GM21447 (cell line): ENCODE measurements around the gene MARS1.
"Not testable (repeated sequence)": the region's sequence is repeated elsewhere in the genome, so short reads cannot be mapped to it uniquely, and the experiment has no call there.

Experiments used
- ATAC-seq: cut with Tn5 transposase; IDR thresholded peaks from one replicate; pipeline ENCODE4 v1.9.1; 2021; ENCODE audit not compliant: unreplicated experiment

The MARS1 gene

DNA sequence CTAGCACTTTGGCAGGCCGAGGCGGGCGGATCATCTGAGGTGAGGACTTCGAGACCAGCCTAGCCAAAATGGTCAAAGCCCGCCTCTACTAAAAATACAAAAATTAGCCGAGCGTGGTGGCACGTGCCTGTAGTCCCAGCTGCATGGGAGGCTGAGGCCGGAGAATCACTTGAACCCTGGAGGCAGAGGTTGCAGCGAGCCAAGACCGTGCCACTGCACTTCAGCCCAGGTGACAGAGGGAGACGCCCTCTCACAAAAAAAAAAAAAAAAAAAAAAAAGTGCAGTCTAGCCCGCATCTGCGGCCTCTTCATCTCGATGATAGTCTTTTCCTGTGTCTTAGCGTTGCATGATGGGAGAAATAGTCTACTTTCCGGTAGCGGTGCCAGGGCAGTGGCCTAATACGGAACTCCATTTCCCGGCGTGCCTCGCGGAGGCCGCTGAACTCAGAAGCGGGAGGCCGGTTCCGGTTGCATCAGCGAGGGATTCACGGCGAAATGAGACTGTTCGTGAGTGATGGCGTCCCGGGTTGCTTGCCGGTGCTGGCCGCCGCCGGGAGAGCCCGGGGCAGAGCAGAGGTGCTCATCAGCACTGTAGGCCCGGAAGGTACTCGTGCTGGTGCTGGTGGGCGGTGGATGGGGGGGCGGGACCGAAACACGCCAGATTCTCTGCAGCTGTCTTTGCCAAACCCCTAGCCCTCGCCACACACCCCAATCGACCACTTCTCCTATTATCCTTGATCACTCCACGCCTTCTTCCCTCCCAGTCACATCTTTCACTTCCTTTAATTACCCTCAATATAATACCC, at the start of gene MARS1:
Gene MARS1 (plus strand): TSS at position 472 of the 805 bp plus-strand sequence. CDS start 23 bp downstream, at position 495.
- ATAC-seq: peak; percentile 97

DNA sequence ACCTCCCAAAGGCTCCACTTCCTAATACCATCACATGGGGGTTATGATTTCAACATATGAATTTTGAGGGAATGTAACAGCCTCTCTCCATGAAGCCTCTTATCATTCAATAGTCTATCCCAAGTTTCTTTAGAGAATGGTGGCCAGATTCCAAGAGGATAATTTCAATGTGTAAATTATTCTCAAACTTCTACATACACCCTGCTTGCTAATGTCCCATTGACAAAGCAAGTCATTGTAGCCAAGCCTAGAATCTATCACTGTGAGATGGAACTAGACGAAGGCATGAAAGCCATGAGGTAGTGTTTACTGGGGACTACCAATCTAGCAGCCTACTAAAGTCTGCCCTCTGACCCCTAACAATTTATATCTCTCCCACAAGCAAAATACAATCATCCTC, 49.5 kb upstream of the MARS1 start:
- ATAC-seq: no peak

DNA sequence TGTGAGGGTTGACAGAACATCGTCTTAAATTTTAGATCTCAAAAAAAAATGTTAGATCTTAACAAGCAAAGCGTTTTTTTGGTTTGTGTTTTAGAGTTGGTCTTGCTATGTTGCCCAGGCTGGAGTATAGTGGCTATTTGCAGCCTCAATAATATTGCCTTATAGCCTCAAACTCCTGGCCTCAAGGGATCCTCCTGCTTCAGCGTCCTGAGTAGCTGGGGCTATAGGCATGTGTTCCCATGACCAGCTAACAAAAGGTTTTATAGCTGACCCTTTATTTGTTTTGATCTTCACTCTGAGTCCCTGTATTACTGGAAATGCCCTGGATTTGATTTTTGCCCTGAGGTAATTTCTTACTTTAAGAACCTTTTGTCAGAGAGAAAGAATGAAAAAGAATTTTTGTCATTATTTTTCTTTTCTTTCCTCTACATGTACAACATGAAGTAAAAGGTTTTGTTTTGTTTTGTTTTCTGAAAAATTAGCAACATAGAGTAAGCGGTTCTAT, 48.1 kb upstream of the MARS1 start:
- no peak for ATAC-seq

DNA sequence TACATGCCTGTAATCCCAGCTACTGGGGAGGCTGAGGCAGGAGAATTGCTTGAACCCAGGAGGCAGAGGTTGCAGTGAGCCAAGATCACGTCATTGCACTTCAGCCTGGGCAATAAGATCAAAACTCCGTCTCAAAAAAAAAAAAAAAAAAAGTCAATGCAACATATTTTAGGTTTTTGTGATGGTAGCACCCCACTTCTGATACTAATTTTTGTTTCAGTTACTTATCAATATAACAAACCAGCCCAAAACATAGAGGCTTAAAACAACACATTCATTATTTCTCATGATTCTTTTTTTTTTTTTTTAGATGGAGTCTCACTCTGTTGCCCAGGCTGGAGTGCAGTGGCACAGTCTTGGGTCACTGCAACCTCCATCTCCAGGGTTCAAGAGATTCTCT, 46.5 kb upstream of the MARS1 start:
- ATAC-seq: not testable (repeated sequence)

DNA sequence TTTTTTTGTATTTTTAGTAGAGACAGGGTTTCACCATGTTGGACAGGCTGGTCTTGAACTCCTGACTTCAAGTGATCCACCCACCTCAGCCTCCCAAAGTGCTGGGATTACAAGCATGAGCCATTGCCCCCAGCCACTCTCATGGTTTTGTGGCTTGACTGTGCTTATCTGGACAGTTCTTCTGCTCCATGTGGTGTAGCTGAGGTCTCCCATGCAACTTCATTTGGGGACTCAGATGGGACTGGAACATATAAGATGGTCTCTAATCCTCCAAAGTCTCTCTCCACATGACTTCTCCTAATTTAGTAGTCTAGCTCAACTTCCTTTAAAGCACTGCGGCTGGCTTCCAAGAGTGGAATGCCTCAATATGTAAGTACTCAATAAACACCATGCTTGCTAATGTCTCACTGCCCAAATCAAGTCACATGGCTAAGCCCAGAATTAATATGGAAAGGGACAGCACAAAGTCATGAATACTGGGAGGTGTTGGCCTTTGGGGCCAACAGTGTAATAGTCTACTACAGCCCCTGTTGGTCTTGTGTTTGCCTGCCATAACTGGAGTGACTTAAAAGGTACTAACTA, 45.9 kb upstream of the MARS1 start:
- no peak for ATAC-seq

- not testable (repeated sequence) for ATAC-seq
These were observed 43.5 kb upstream of the MARS1 start for GRCh38 chr12:57444337-57444736.

GRCh38 chr12:57444744-57445143, 43.1 kb upstream of the MARS1 start:
- no peak for ATAC-seq

GRCh38 chr12:57446292-57446960, 41.4 kb upstream of the MARS1 start:
- no peak for ATAC-seq

DNA sequence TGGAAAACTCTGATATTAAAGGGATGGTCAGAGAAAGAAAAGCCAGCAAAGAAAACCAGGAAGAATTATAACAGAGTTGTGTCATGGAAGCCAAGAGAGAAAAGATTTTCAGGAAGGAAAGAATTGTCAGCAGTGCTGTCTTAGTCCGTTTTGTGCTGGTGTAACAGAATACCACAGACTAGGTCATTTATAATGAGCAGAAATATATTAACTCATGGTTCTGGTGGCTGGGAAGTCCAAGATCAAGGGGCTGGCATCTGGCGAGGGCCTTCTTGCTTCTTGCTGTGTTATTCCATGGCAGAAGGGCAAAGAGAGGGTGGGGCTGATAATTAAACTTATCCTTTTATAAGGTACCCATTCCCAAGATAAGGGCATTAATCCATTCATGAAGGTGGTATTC, 39.2 kb upstream of the MARS1 start:
- no peak for ATAC-seq

DNA sequence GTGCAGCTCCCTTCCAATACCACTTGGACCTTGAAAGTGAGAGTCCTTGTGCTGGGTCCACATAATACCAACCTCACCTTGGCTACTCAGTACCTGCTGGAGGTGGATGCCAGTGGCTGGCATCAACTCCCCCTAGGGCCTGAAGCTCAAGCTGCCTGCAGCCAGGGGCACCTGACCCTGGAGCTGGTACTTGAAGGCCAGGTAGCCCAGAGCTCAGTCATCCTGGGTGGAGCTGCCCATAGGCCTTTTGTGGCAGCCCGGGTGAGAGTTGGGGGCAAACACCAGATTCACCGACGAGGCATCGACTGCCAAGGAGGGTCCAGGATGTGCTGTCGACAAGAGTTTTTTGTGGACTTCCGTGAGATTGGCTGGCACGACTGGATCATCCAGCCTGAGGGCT, 38.5 kb upstream of the MARS1 start:
- ATAC-seq: no peak

DNA sequence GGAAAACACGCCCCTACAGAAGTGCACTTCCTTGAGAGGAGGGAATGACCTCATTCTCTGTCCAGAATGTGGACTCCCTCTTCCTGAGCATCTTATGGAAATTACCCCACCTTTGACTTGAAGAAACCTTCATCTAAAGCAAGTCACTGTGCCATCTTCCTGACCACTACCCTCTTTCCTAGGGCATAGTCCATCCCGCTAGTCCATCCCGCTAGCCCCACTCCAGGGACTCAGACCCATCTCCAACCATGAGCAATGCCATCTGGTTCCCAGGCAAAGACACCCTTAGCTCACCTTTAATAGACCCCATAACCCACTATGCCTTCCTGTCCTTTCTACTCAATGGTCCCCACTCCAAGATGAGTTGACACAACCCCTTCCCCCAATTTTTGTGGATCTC, 37.8 kb upstream of the MARS1 start:
- no peak for ATAC-seq

DNA sequence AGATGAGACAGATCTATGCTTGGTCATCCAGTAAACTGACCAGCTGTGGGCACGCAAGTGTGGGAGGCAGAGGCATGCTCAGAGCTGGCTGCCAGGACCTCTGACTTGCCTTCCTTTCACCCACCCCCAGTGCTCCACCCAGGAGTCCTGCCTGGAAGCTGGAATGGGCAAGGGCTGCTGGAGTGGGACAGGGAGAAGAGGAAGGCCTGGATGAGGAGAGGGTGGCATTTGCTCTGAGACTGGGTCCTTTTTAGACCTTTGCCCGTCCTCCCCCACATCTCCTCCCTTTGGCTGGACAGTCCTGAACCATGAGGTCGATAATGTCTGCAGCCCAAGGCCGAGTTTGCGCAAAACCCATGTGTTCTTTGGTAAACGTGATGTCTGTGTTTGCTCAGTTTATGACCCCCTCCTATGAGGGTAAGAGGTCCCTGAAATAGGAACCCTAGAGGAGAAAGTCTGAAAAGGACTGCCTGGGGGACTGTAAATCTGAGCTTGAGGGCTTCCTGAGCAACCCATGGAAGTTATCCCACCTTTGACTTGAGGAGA, 36.6 kb upstream of the MARS1 start:
- ATAC-seq: no peak

DNA sequence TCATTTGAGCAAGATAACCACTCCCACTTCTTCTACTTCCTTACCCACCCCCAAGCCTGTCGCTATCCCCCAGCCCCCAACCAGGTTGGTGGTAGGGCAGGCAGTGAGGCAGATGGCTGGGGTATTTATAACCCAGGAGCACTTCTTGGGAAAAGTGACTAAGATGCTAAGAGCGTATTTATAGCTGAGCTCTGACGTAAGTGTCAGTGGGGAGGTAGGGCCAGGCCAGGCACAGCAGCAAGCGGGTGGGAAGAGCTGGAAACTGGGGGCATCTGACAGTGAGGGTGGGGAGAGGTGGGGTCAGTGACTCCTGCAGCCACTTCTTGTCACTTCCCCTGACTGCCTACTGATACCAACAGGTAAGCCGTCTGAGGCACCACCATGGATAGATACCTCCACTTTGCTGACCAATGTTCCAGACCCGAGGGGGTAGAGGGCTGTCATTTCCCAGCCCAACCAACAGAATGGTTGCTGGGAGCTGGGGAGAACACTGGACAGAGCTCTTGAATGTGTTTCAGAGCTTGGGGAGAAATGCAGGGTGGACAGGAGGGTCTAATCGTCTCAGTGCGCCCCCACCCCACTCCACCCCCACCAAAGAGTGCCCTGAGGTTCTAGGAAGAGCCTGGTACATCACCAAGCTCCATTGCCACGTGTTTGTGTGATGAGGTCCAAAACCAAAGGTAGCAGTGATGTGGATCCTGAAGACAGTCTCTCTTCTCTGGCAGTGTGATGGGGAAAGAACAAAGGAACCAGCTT, 35.5 kb upstream of the MARS1 start:
- ATAC-seq: no peak

- ATAC-seq: no peak
These were observed 34.8 kb upstream of the MARS1 start for GRCh38 chr12:57452937-57453509.

DNA sequence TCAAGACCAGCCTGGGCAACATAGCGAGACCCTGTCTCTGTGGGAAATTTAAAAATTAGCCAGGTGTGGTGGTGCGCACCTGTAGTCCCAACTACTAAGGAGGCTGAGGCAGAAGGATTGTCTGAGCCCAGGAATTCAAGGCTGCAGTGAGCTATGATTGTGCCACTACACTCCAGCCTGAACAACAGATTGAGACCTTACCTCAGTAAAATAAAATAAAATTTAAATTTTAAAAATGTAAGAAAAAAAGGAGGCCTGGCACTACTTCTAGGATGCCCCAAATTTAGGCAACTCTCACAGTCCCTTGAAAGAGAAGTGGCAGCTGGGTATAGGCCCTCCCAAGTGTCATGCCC, 33.7 kb upstream of the MARS1 start:
- ATAC-seq: no peak

GRCh38 chr12:57454566-57455373, 33.1 kb upstream of the MARS1 start, which contains the start of gene INHBE:
Gene INHBE, plus strand, starts transcription at chr12:57455307. Its CDS starts 230 bp downstream, at chr12:57455537.
- no peak for ATAC-seq

GRCh38 chr12:57455374-57456144, 32.3 kb upstream of the MARS1 start:
- ATAC-seq: no peak

- ATAC-seq: no peak
These were observed 31.6 kb upstream of the MARS1 start for GRCh38 chr12:57456145-57456700.
